ENCODE data around the gene PLCG1.
A peak's percentile ranks its signal among the peaks of the same experiment; 100 is the strongest.

Gene PLCG1

GRCh38 chr20:41167118-41167470, 29.8 kb downstream of the PLCG1 start:
- DNase-seq (ENCODE audit: low read depth, low spot score), result no peak

GRCh38 chr20:41167481-41168253, 30.3 kb downstream of the PLCG1 start:
- no peak for DNase-seq (ENCODE audit: low read depth, low spot score)

GRCh38 chr20:41168281-41169161, 31.2 kb downstream of the PLCG1 start:
- DNase-seq (ENCODE audit: low read depth, low spot score), result no peak

- no peak for DNase-seq (ENCODE audit: low read depth, low spot score)
These were observed 31.9 kb downstream of the PLCG1 start for GRCh38 chr20:41169162-41169690.

GRCh38 chr20:41169791-41170351, 32.5 kb downstream of the PLCG1 start:
- DNase-seq (ENCODE audit: low read depth, low spot score), result no peak

- DNase-seq (ENCODE audit: low read depth, low spot score), result no peak
These were observed 33.2 kb downstream of the PLCG1 start for GRCh38 chr20:41170386-41171105.

- no peak for DNase-seq (ENCODE audit: low read depth, low spot score)
These were observed 34.5 kb downstream of the PLCG1 start for GRCh38 chr20:41171736-41172295.

- no peak for DNase-seq (ENCODE audit: low read depth, low spot score)
These were observed 35.2 kb downstream of the PLCG1 start for GRCh38 chr20:41172296-41173140.

GRCh38 chr20:41173161-41173721, 35.9 kb downstream of the PLCG1 start:
- DNase-seq (ENCODE audit: low read depth, low spot score), result peak; percentile 85

GRCh38 chr20:41173791-41174341, 36.5 kb downstream of the PLCG1 start:
- DNase-seq (ENCODE audit: low read depth, low spot score), result no peak

GRCh38 chr20:41174373-41174772, 37.0 kb downstream of the PLCG1 start:
- no peak for DNase-seq (ENCODE audit: low read depth, low spot score)

- DNase-seq (ENCODE audit: low read depth, low spot score), result no peak
These were observed 37.4 kb downstream of the PLCG1 start for GRCh38 chr20:41174782-41175181.

- no peak for DNase-seq (ENCODE audit: low read depth, low spot score)
These were observed 37.9 kb downstream of the PLCG1 start for GRCh38 chr20:41175201-41175651.

GRCh38 chr20:41175727-41176330, 38.5 kb downstream of the PLCG1 start:
- DNase-seq (ENCODE audit: low read depth, low spot score), result no peak

GRCh38 chr20:41176711-41177552, 39.6 kb downstream of the PLCG1 start:
- no peak for DNase-seq (ENCODE audit: low read depth, low spot score)

- peak; percentile 32 for DNase-seq (ENCODE audit: low read depth, low spot score)
These were observed 40.3 kb downstream of the PLCG1 start for GRCh38 chr20:41177636-41178035.

GRCh38 chr20:41178495-41178894, 41.2 kb downstream of the PLCG1 start:
- DNase-seq (ENCODE audit: low read depth, low spot score), result no peak

- no peak for DNase-seq (ENCODE audit: low read depth, low spot score)
These were observed 41.6 kb downstream of the PLCG1 start for GRCh38 chr20:41178904-41179432.
